HEK293T (cell line): ENCODE results near the gene RNF150.

ENCODE experiments used
- FOXA1 ChIP-seq: fragments of 450-650 bp; IDR thresholded peaks from 2 replicates; pipeline ENCODE4 v1.6.1; 2016; ENCODE audit warnings: mild to moderate bottlenecking
- SP1 ChIP-seq: fragments of 450-650 bp; IDR thresholded peaks from 2 replicates; pipeline ENCODE4 v1.6.1; 2017

DNA sequence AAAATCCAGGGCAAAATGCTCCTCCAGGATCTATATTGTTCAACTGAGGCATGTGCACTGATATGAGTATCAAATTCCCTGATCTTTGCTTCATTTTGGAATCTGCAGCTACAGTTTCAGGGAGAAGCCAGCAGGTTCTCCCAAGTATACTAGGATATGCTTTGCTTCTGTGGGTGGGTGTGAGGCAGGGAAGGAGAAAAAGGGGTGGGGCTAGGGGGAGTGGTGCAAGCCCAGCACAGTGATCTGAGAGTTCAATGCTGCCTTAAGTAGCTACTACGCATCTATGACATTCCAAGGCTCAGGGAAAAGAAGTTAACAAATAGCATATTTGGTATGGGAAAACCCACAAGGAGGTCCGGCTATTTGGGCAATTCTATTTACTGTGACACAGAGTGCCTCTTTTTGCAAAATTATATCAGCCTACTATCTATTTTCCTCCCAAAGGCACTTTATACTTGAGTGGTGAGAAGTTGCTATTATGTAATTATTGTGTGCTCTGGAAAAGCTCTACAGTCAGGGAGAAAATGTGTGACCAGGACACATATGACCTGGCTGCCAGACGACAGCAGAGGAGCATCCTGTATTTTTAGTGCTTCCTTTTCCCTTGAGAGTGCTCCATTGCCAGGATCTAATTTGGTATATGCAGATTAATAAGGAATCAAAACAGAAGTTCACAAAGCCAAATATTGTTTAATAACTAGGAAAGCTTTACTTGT, 162.0 kb downstream of the RNF150 start:
- no peak for TF ChIP-seq SP1
- no peak for TF ChIP-seq FOXA1
